GM12874 (cell line): ENCODE measurements around the gene ARSA.

ENCODE experiments used
- TF ChIP-seq, protein P1 (sequence below): IDR thresholded peaks from 2 replicates; pipeline ENCODE4 v1.5.1; 2011; ENCODE audit warnings: low read depth, mild to moderate bottlenecking, control low read depth, low read length, moderate library complexity; ENCODE audit not compliant: insufficient read depth

Gene ARSA

DNA sequence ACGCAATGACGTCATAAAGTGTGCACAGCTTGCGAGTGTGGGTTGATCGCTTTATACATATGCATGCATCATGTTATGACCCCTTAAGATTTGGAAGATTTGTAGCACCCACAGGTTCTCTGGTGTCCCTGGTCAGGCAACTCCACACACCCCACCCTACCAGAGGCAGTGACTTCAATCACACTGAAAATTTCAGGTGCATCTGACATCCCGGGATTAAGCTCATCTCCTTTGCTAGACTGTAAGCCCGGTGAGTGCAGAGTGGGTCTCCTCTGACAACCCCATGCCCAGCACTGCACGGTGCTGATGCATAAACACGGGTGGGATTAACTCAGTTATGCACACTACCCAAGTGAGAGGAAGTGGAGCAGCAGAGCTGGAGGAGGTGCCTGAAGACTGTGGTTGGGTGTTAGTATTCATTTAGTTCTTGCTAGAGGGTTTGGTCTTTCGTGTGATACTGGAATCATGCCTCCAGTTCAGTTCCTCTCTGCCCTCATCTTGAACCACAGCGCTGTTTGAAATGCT is 6.5 kb downstream of the ARSA start:
- TF ChIP-seq, protein P1, sequence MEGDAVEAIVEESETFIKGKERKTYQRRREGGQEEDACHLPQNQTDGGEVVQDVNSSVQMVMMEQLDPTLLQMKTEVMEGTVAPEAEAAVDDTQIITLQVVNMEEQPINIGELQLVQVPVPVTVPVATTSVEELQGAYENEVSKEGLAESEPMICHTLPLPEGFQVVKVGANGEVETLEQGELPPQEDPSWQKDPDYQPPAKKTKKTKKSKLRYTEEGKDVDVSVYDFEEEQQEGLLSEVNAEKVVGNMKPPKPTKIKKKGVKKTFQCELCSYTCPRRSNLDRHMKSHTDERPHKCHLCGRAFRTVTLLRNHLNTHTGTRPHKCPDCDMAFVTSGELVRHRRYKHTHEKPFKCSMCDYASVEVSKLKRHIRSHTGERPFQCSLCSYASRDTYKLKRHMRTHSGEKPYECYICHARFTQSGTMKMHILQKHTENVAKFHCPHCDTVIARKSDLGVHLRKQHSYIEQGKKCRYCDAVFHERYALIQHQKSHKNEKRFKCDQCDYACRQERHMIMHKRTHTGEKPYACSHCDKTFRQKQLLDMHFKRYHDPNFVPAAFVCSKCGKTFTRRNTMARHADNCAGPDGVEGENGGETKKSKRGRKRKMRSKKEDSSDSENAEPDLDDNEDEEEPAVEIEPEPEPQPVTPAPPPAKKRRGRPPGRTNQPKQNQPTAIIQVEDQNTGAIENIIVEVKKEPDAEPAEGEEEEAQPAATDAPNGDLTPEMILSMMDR: no peak

DNA sequence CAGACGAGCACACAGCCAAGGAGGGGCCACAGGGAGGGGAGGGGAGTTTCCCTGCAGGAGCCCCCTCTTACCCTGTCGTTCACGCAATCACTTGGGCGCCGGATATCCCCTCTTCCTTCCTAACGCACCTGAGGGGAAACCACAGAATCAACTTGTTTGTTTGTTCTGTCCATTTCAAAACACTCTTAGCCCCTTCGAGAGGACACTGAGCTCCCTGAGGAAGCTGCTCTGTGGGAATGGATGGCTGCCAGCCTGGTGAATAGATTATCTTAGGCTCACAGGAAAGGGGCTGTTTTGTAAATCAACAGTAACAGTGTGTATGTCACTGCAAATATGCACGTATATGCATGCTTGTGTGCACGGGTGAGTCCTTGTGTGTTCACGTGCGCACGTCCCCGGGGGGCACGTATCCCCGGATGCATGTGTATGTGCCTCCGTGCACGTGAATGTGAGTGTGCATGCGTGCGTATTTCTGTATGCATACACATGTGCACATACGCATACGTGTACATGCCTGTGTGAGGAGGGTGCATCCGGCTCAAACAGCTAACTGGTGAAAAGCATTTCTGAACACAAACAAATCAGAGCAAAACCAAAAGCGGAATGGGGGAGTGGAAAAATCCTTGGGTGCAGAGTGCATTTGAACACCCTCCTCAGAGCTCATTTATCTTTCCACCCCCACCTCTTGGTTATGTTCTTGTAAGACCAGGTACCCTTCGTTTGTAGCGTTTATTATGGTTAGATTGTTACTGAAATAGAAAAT is 7.2 kb downstream of the ARSA start:
- TF ChIP-seq, protein P1: no peak; the same call in 1 of the 2 replicates

DNA sequence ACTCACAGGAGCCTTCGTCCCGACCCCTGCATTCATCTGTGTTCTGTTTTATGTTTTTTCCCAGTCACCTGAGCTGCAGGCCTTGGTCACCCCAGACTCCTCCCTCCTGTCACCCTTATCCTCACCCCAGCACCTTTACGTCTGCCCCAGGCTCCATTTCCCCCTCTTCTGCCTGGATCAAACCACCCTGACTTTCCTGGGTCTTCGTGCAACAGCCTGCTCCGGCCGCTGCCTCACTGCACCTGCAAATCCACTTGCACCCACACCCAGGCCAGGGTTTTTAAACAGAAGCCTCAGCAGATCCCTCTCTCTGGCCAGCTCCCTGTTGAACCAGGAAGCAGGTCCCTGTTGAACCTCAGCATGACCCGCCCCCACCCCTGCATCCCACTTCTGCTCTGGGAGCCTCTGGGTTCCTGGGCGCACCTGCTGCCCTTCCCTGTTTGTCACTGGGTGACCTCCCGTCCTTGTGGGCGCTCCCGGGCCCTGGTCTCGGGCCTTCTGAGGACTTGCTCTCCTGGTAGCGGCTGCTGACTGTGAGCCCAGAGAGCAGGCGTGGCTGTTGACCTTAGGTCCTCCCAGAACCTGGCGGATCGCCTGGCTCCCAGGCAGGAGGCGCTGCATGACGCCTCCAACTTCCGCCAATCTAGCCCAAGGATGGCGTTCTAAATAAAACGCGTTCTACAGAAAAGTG is 14.5 kb downstream of the ARSA start:
- TF ChIP-seq, protein P1: no peak

DNA sequence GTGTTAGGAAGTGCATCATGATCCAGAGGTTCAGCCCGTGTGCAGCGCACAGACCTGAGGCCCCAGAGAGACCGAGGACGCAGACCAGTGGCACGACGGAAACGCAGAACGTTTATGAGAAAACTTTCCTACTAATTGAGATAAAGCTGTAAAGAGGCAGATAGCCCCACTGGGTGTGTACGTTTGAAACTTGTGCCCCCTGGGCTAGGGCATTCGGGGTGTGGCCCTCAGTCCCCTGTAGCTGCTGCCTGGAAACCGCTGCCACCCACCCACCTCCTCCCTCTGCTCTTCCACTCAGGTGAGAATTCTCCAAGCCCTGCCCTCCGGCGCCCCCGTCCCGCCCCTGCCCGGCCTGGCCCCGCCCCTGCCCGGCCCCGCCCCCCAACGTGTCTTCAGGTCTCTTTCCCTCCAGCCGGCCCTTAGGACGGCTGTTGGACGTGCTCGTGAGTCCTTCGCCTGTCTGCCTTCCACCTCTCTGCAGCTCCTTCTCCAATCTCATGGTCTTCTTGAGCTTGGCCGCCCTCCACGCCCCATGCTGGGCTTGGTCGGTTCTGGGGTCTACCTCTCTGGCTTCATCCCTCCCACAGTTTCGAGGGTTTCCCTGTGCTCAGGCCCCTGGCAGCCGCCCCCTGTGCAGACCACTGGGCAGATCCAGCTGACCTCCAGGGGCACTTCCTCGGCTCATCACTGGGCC is 15.3 kb downstream of the ARSA start:
- TF ChIP-seq, protein P1: no peak

DNA sequence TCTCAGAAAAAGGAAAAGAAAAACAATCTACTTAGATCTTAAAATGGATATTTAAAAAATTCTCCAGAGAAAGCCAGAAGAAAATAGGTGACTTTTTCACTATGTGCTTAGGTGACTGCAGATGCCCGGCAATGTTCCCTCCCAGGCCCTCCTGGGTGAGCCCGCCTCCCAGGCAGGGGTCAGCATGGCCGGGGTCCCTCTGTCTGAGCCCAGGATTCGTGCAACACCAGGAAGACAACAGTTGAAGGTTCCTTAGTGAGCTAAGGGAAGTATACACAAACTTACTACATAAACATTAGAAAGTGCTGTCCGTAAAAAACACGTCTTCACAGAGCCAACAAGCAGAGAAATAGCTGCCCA is 15.8 kb downstream of the ARSA start:
- TF ChIP-seq, protein P1: no peak

DNA sequence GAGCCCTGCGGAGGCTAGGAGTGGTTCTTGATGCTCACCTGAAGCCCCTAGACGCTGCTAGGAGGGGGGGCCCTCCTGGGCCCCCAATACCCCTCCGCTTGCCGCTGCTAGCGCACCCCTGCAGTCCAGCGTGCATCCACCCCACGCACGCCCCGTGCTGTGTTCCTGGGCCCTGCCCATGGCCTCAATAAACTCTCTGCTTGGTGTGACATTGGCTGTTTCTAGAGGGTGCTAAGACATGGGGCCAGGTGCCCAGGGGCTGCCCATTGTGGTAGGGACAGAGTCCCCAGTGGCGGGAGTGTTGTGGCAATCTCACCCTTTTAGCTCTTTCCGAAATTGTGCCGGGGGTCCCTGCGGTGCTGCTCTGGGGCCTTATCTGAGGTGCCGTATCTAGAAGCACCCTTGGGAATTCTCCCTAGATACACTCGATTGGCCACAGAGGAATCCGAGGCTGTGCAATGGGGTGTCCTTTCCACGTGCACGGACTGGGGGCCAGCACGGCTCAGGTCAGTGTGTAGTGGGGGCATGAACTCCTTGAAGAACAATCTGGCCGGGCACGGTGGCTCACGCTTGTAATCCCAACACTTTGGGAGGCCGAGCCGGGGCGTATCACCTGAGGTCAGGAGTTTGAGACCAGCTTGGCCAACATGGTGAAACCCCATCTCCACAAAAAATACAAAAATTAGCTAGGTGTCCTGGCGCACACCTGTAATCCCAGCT is 16.5 kb downstream of the ARSA start:
- TF ChIP-seq, protein P1: no peak
